GM19463 (cell line): ENCODE results near the gene OGFR.

Source experiments
- ATAC-seq: cut with Tn5 transposase; IDR thresholded peaks from one replicate; pipeline ENCODE4 v1.9.1; 2021; ENCODE audit warnings: mild to moderate bottlenecking, moderate library complexity; ENCODE audit not compliant: unreplicated experiment

Gene OGFR, protein sequence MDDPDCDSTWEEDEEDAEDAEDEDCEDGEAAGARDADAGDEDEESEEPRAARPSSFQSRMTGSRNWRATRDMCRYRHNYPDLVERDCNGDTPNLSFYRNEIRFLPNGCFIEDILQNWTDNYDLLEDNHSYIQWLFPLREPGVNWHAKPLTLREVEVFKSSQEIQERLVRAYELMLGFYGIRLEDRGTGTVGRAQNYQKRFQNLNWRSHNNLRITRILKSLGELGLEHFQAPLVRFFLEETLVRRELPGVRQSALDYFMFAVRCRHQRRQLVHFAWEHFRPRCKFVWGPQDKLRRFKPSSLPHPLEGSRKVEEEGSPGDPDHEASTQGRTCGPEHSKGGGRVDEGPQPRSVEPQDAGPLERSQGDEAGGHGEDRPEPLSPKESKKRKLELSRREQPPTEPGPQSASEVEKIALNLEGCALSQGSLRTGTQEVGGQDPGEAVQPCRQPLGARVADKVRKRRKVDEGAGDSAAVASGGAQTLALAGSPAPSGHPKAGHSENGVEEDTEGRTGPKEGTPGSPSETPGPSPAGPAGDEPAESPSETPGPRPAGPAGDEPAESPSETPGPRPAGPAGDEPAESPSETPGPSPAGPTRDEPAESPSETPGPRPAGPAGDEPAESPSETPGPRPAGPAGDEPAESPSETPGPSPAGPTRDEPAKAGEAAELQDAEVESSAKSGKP

DNA sequence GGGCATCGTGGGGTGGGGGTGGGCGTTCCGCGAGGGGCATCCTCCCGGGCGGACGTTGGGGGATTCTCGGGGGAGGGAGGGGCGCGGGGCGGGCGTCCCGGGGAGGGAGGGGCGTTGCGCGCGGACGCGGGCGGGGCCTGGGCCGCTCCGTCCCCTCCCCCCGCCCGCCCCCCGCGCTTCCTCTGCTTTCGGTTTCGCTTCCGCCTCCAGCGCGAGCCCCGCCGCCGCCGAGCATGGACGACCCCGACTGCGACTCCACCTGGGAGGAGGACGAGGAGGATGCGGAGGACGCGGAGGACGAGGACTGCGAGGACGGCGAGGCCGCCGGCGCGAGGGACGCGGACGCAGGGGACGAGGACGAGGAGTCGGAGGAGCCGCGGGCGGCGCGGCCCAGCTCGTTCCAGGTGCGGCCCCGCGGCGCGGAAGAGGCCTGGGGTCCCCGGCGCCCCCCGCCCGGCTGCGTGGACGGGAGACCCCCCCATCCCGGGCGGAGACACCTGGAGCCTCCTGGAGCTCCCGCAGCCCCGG lies at the start of gene OGFR:
OGFR (plus strand) TSS at position 209 of the 528 bp plus-strand sequence; CDS start at position 234, 25 bp downstream.
- ATAC-seq: peak; percentile 49

DNA sequence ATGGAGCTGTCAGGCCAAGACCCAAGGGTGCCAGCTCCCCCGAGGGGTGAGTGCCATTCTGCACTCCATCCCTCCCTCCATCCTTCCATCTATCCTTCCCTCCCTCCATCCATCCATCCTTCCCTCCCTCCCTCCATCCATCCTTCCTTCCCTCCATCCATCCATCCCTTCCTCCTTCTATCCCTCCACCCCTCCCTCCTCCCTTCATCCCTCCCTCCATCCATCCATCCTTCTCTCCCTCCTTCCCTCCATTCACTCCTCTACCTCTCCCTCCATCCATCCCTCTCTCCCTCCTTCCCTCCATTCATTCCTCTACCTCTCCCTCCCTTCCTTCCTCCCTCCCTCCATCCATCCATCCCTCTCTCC lies 49.7 kb upstream of the OGFR start:
- ATAC-seq: no peak

DNA sequence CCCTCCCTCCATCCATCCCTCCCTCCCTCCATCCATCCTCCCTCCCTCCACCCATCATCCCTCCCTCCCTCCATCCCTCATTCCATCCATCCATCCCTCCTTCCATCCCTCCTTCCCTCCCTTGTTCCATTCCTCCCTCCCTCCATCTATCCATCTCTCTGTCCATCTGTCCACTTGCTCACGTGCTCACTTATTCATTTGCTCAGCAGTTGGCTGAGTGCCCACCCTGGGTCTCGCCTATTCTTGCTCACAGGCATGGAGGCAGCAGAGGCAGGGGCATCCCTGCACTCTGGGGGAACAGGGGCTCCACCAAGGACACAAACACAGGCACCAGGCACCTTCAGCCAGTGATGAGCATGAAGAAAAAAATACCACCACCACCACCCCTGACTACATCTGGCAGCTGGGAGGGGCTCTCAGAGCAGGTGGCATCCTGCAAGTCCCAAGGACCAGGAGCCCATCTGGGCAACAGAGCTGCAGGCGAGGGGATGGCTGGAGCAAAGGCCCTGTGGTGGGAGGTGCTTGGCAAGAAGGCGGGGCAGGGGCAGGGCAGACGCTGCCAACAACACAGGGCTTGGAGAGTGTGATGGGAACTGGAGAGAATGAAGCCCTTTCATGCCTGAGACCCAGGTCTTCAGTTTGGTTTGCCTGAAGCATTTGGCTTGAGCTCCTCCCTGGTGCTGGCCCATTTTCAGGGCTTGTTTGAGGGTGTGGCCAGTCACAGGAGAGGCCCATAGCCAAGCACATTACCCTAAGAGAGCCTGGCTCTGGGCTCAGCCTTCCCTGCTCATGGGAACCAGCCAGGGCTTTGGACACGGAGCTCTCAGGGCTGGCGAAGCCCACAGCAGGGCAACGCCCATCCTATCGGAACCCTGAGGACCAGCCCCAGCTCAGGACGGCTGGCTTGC lies 48.6 kb upstream of the OGFR start:
- no peak for ATAC-seq

DNA sequence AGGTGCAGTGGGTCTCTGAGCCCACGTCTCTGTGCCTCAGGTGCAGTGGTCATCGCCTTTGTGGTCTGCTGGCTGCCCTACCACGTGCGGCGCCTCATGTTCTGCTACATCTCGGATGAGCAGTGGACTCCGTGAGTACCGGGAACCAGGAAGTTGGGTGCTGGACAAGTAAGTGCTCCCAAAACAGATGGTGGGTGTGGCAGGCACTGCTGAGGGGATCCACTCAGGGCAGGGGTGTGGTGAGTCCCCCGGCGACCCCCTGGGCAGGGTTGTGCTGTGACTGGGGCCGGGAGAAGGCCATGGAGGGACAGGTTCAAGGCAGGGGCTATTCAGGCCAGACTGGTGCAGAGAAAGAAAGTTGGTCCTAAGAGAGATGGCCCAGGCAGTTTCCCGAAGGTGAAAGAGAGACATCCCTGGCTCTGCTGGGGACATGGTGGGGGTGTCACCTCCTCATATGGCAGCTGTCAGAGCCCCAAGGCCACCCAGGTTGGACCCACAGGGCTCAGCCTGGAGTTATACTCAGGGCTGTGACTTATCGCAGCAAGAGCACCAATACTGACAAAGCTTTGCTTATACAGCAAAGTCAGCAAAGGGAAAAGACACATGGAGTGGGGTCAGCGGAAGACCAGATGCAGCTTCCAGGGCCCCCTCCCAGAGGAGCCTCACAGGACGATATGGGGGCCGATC lies 46.3 kb upstream of the OGFR start:
- ATAC-seq: no peak

DNA sequence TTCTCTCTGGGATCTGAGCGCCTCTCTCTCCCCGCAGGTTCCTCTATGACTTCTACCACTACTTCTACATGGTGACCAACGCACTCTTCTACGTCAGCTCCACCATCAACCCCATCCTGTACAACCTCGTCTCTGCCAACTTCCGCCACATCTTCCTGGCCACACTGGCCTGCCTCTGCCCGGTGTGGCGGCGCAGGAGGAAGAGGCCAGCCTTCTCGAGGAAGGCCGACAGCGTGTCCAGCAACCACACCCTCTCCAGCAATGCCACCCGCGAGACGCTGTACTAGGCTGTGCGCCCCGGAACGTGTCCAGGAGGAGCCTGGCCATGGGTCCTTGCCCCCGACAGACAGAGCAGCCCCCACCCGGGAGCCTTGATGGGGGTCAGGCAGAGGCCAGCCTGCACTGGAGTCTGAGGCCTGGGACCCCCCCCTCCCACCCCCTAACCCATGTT lies 44.6 kb upstream of the OGFR start:
- ATAC-seq: no peak

DNA sequence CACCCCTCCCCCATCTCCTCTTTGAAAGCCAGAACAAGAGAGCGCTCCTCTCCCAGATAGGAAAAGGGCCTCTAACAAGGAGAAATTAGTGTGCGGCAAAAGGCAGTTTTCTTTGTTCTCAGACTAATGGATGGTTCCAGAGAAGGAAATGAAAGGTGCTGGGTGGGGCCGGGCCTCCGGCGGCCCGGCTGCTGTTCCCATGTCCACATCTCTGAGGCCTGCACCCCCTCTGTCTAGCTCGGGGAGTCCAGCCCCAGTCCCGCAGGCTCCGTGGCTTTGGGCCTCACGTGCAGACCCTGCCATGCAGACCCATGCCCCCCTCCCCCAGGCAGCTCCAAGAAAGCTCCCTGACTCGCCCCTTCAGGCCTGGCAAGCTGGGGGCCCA lies 44.2 kb upstream of the OGFR start:
- ATAC-seq: no peak

DNA sequence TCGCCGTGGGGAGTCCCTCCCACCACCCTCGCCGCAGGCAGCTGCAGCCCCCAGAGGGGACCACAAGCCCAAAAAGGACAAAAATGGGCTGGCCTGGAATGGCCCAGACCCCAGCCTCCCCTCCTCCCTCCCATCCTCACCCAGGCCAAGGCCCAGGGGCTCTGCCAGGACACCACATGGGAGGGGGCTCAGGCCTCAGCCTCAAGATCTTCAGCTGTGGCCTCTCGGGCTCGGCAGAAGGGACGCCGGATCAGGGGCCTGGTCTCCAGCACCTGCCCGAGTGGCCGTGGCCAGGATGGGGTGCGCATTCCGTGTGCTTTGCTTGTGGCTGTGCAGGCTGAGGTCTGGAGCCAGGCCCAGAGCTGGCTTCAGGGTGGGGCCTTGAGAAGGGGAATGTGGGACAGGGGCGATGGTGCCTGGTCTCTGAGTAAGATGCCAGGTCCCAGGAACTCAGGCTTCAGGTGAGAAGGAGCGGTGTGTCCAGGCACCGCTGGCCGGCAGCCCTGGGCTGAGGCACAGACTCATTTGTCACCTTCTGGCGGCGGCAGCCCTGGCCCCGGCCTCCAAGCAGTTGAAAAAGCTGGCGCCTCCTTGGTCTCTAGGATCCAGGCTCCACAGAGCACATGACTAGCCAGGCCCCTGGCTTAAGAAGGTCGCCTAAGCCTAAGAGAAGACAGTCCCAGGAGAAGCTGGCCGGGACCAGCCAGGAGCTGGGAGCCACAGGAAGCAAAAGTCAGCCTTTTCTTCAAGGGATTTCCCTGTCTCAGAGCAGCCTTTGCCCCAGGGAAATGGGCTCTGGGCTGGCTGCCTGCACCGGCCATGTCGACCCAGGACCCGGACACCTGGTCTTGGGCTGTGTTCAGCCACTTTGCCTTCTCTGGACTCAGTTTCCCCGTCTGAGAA lies 43.5 kb upstream of the OGFR start:
- ATAC-seq: no peak

DNA sequence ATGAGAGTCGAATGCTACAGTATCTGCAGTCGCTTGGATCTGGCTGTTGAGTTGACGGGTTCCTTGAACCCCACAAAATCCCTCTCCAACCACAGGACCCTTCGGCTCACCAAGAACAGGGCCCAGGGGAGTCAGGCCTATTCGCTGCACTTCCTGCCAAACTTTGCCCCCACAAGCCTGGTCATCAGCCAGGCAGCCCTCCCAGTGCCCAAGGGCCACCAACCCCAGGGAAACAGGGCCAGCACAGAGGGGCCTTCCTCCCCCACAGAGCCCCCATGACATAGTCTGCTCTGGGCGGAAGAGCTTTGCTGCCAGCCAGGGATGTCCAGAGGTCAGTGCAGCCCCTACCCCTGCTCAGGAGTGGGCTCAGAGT lies 42.9 kb upstream of the OGFR start:
- no peak for ATAC-seq

DNA sequence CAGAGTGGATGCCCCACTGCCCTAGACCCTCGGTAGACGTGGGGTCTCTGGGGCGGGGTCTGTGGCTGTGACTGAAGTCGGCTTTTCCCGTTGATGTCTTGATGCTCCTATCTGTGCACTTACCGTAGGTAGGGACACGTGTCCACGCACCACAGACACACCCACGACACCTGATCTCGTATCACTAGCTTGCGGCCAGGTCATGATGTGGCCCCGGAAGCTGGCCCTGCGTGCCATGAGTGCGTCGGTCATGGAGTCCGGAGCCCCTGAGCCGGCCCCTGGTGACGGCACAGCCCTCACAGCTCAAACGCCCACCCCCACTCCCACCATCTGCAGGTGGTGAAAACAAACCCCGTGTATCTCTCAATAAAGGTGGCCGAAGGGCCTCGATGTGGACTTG lies 42.3 kb upstream of the OGFR start:
- ATAC-seq: no peak

DNA sequence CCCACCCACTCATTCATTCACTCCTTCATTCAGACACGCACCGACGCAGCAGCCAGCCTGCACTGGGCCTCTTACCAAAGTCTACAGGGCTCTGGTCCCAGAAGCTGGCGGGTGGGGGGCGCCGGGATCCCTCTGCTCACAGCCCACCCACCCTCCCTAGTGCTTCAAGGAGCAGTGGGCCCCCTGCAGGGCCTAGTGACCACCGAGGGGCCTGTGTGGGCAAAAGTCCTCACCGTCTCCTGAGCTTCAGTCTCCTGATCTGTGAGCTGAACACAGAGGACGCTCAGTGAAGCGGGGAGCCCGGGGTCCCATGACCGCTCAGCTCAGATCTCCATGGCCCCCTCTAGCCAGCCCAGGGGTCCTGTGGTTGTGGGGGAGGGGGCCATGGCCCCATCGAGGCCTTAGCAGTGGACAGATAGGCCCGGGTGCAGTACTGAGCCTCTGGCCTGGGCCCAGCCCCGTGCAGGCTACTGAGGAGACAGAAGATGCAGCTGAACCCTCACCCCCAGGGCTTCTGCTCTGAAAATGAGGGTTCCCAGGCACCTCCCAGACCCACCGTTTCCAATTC lies 41.8 kb upstream of the OGFR start:
- ATAC-seq: no peak

DNA sequence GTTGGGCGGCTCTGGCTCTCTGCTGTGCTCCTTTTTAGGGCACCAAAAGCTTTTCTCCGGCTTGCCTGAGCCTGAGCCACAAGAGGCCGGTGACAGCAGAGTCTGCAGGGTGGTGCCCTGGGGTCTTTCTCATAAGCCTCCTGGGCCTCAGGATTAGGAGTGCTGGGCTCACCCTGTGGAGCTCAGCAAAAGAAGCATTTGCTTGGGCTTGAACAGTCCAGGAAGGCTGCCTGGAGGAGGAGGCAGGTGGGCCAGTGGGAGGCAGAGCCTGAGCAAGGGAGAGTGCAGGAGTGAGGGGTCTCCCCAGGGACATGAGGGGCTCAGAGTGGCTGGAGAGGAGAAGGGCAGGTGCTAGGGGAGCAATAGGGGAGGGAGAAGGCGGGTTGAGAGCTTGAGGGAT lies 41.2 kb upstream of the OGFR start:
- ATAC-seq: no peak

DNA sequence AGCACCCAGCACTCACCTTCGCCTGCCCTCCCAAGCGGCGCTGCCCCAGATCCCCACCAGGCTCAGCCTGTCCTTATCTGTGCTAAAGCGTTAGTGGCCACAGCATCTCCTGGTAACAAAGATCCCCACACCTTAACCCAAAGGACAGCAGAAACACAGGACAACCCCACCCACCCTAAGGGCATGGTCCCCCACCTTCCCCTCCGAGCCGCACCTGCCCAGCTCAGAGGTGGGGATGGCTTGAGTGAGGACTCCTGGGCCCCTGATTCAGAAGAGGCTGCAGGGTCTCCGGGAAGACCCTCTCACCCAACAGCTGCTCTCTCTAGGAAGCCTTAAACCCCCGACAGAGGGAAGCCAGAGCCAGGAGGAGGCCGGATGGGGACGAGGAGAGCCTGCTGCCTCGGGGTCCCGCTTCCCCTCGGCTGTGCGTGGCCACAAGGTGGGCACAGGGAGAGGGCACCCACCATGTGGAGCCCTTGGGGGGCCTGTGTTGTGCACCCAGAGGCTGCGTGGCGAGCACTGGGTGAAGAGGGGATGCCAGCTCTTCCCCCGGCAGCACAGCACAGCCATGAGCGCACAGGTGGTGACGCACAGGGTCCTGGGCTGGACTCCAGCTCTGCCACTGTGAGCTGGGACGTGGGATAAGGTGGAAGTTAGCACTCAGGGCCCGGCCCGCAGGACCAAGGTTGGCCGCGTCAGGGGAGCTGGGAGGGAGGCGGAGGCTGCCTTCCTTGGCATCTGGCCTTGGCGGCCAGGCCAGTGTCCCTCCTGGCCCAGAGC lies 40.3 kb upstream of the OGFR start:
- ATAC-seq: no peak

DNA sequence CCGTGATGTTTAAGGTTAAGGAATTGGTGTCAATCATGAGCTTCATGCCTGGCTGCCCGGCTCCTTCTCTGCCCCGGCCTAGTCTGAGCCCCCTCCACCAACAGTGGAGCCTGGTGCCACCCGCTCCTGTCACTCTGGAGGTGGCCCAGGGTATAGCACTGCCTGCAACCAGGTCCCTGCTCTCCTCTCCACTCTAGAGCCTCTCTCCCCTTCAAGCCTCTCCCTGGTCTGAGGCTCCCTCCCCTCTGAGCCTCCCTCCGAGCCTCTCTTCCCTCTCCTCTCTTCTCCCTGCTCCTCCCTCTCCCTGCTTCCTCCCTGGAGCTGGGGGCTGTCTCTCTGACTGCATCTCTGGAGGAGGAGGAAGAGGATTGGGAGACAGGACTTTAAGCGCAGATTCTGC lies 39.6 kb upstream of the OGFR start:
- ATAC-seq: no peak

DNA sequence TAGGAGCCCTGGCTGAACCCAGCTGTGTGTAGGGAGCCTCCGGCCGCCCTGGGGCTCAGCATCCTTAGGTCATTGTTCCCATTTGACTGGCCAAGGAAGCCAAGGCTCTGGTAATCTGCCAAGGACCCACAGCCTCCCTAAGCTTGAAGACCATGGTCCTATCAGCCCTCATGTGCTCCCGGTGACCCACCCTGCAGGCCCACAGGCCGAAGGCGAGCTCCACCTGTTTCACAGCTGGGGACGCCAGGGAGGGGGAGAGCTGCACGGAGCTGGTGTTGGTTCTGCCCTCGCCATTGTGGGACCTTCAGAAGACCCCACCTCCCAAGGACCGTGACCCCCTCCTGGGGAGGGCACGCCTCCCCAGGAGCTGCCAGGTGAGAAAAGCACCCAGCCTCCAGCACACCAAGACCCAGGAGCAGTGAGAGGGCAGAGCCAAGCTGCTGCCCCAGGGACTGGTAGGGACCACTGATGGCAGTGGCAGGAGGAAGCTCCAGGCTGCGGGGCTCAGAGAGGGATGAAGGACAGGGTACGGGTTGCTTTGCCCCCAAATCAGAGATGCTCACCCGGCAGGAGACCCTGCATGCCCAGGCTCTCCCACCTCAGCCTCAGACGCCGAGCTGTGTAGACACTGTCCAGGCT lies 39.1 kb upstream of the OGFR start:
- ATAC-seq: no peak

DNA sequence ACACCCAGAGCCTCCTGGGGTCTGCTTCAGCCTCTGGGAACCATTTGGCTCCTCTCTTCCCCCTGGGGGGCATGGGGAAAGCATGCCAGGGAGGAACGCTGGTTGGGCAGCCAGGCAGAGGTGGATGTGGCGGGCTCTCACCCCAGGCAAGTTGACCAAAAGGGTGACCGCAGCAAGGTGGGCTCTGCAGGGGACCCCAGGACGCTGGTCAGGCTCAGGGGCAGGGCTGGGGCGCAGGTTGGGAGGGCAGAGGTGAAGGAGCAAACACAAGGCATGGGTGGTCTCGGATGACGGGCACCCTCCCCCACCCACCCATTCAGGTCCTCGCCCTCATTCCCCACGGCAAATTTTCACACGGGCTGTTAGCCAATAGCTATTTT lies 38.6 kb upstream of the OGFR start:
- ATAC-seq: no peak

DNA sequence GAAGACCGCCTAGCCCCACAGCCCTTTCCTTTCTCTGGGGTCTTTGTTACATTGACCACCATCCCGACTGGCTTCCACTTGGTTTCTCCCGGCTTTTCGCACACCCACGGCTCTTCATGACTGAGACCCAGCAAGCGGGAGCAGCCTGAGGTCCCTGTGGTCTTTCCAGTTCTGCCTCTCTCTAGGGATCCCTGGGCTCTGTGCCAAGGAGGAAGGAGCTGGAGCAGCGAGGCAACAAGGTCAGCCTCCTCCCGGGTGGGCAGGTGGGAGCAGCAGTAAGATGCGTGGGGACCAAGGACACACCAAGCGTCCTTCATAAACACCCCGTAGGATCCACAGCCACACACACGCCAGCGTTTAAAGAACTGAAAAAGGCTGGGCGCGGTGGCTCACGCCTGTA lies 37.9 kb upstream of the OGFR start:
- no peak for ATAC-seq

DNA sequence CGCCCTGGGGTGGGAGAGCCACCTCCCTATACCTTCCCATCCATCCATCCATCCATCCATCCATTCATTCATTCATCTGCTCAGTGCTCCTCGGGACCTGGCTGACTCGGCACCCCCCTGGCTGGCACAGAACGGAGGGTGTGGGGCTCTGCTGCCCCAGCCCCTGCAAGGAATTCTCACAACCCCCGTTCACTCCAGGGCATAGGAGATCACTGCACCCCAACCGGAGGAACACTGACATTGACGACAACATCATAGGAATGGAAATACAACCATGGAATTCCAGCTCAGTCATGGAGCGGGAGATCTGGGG lies 36.4 kb upstream of the OGFR start:
- no peak for ATAC-seq

DNA sequence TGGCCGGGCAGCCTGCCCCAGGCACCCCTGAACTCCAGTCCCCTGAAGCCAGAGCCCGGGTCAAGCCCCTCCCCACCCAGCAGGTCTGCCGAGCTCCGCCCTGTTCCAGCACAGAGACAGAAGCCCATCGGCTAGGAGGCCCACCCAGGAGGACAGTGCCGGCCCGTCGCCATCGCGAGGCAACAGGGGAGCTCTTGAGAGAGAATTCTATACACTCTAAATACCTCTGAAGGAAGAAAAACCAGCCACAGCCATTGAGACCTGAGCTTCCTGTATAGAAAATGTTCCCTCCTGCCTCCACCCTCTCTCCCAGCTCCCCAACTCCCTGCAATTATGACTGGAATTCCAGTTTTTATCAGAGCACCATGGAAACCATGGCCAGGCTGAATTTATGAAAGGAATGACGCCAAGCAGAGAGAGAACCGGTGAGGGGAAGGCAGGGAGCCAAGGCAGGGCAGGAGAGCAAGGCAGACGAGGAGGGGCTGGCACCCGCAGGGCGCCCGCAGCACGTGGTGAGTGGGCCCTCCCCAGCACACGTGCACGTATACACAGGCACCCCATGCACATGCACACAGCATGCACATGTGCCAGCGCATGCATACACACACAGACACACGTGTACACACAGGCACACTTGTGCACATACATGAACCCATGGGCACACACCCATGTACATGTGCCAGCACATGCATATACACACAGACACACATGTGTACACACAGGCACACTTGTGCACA lies 35.9 kb upstream of the OGFR start:
- ATAC-seq: no peak
